K562 (cell line): ENCODE results near the gene ZBP1. TPM values are rescaled to one million over a fixed set of nuclear protein-coding genes. Genes with fewer than 3 reads are reported as not detected.

Experiments used
- ATAC-seq: fragments of 200-7000 bp; cut with Tn5 transposase; 3 replicates; pipeline ENCODE4 v1.9.1; 2020; ENCODE audit warnings: moderate library complexity
- BruUV-seq: library from RNA; stranded (reverse); fragments of 400-500 nt; replicated peaks from 2 replicates; lab custom pipeline; 2021; lab: Mats Ljungman, UMichigan
- CTCF ChIA-PET: fragments of 300-600 bp; formaldehyde crosslinking; extraction: SDS; loops from one replicate; lab custom pipeline; 2021; ENCODE audit warnings: low intra/inter-chr PET ratio; lab: Yijun Ruan, JAX
- POLR2A ChIA-PET: fragments of 300-600, 350-650 bp; sonication (Branson Sonifier 250); formaldehyde crosslinking; extraction: SDS; loops from one replicate; lab custom pipeline; 2021; ENCODE audit warnings: antibody characterized with exemption, inconsistent platforms; lab: Yijun Ruan, JAX
- DNase-seq, 4 experiments: peaks; one replicate each; pipeline versions ENCODE4 v3.0.0 to v3.0.0-alpha.2; 2011 to 2018; ENCODE audit warnings: low spot score in 3 of 4, mixed read lengths in 3 of 4; ENCODE audit errors: extremely low read depth in 1 of 4
- FAIRE-seq: peaks from 2 replicates; lab custom pipeline; 2011; peaks lifted over from hg19 to GRCh38; lab: Jason Lieb, UNC
- H2AFZ ChIP-seq: 2 replicates; pipeline ENCODE4 v1.6.0; 2011; ENCODE audit warnings: low read depth, low read length, control low read depth, inconsistent platforms
- H3K27ac ChIP-seq: fragments of 200-600 bp; 3 replicates; pipeline ENCODE4 v1.8.0; 2011; ENCODE audit warnings: low read depth, mild to moderate bottlenecking, control low read depth, inconsistent platforms, low read length, moderate library complexity, mixed read lengths; ENCODE audit errors: extremely low read depth
- H3K27me3 ChIP-seq, 2 experiments: fragments of 300-600 bp in 1 of 2; 2 replicates in 1 of 2; 3 replicates in 1 of 2; pipeline versions ENCODE4 v1.6.0 to v1.8.0; 2011; ENCODE audit warnings: inconsistent platforms in 2 of 2, low read length in 2 of 2, mild to moderate bottlenecking in 1 of 2, mixed read lengths in 1 of 2, moderate library complexity in 1 of 2; ENCODE audit not compliant: control insufficient read depth in 2 of 2, insufficient read depth in 2 of 2
- H3K36me3 ChIP-seq: fragments of 300-600 bp; 3 replicates; pipeline ENCODE4 v1.8.0; 2011; ENCODE audit warnings: mild to moderate bottlenecking, low read length, inconsistent platforms; ENCODE audit not compliant: control insufficient read depth, insufficient read depth
- H3K4me1 ChIP-seq, 2 experiments: fragments of 200-600 bp in 1 of 2; replicated peaks in 1 of 2; 2 replicates in 1 of 2; 3 replicates in 1 of 2; pipeline versions ENCODE4 v1.5.1 to v1.8.0; 2011; ENCODE audit warnings: inconsistent platforms in 2 of 2, low read length in 2 of 2, mild to moderate bottlenecking in 1 of 2, mixed read lengths in 1 of 2, moderate library complexity in 1 of 2; ENCODE audit not compliant: control insufficient read depth in 2 of 2, insufficient read depth in 2 of 2
- H3K4me2 ChIP-seq: 2 replicates; pipeline ENCODE4 v1.6.1; 2011; ENCODE audit warnings: low read length, control low read depth, inconsistent platforms, mixed read lengths; ENCODE audit not compliant: insufficient read depth
- H3K4me3 ChIP-seq: fragments of 200-600 bp; sonication (generic), shearing (Covaris generic); 2 replicates; pipeline ENCODE4 v1.5.1; 2016; ENCODE audit warnings: control low read depth, inconsistent platforms
- H3K79me2 ChIP-seq: fragments of 200-600 bp; 3 replicates; pipeline ENCODE4 v1.8.0; 2011; ENCODE audit warnings: low read length, inconsistent platforms; ENCODE audit not compliant: control insufficient read depth, insufficient read depth
- H3K9ac ChIP-seq, 2 experiments: 2 replicates each; pipeline versions ENCODE4 v1.6.0 to v1.6.1; 2011; ENCODE audit warnings: low read depth in 2 of 2, low read length in 2 of 2, control low read depth in 1 of 2, inconsistent platforms in 1 of 2, mild to moderate bottlenecking in 1 of 2, mixed read lengths in 1 of 2; ENCODE audit not compliant: insufficient read depth in 1 of 2
- H3K9me1 ChIP-seq: one replicate; pipeline ENCODE4 v1.6.0; 2011; ENCODE audit warnings: inconsistent platforms, mild to moderate bottlenecking, low read length, moderate library complexity; ENCODE audit not compliant: control insufficient read depth, insufficient read depth
- H3K9me3 ChIP-seq: replicated peaks from 2 replicates; pipeline ENCODE4 v1.5.1; 2011; ENCODE audit warnings: low read depth, low read length, inconsistent platforms; ENCODE audit not compliant: control insufficient read depth, insufficient read depth
- H4K20me1 ChIP-seq: replicated peaks from 2 replicates; pipeline ENCODE4 v1.6.1; 2011; ENCODE audit warnings: low read length, inconsistent platforms, mixed read lengths; ENCODE audit not compliant: control insufficient read depth, insufficient read depth
- ARID3B ChIP-seq: fragments of 250-450 bp; sonication (Bioruptor Pico); IDR thresholded peaks from 2 replicates; pipeline ENCODE4 v1.4.0; 2020; ENCODE audit warnings: borderline replicate concordance
- E2F6 ChIP-seq, 2 experiments: IDR thresholded peaks; 2 replicates each; pipeline ENCODE4 v1.6.1; 2011; ENCODE audit warnings: borderline replicate concordance in 1 of 2, control low read depth in 1 of 2, low read depth in 1 of 2, low read length in 1 of 2, mild to moderate bottlenecking in 1 of 2, mixed read lengths in 1 of 2, moderate library complexity in 1 of 2; ENCODE audit not compliant: insufficient read depth in 1 of 2, insufficient read length in 1 of 2, poor library complexity in 1 of 2, severe bottlenecking in 1 of 2; ENCODE audit errors: extremely low read depth in 1 of 2
- ELF2 ChIP-seq: fragments of 250-450 bp; sonication (Bioruptor Pico); IDR thresholded peaks from 2 replicates; pipeline ENCODE4 v1.5.0; 2021; ENCODE audit warnings: mild to moderate bottlenecking
- GTF2E2 ChIP-seq: fragments of 200-800 bp; sonication (Bioruptor generic); IDR thresholded peaks from 2 replicates; pipeline ENCODE4 v1.6.1; 2016; ENCODE audit warnings: missing genetic modification characterization, missing compliant biosample characterization
- KLF6 ChIP-seq: fragments of 250-450 bp; sonication (Bioruptor Pico); IDR thresholded peaks from 2 replicates; pipeline ENCODE4 v1.4.0; 2020; ENCODE audit warnings: mild to moderate bottlenecking, moderate library complexity, borderline replicate concordance
- MAFG ChIP-seq: fragments of 450-650 bp; conservative IDR thresholded peaks from 2 replicates; pipeline ENCODE4 v1.6.1; 2016; ENCODE audit warnings: missing genetic modification characterization, missing compliant biosample characterization
- TCF3 ChIP-seq: sonication (generic); formaldehyde crosslinking; IDR thresholded peaks from 2 replicates; pipeline ENCODE4 v1.4.0; 2020; ENCODE audit warnings: mild to moderate bottlenecking, missing genetic modification reagents
- TFE3 ChIP-seq: fragments of 450-650 bp; formaldehyde crosslinking; IDR thresholded peaks from 2 replicates; pipeline ENCODE4 v1.4.0; 2020; ENCODE audit warnings: mild to moderate bottlenecking, mixed read lengths
- TRIM24 ChIP-seq, 2 experiments: fragments of 450-650 bp; IDR thresholded peaks; 2 replicates each; pipeline ENCODE4 v1.6.1; 2016
- ZEB2 ChIP-seq: fragments of 450-650 bp; IDR thresholded peaks from 2 replicates; pipeline ENCODE4 v1.6.1; 2016
- ZNF184 ChIP-seq: sonication (generic); formaldehyde crosslinking; IDR thresholded peaks from 2 replicates; pipeline ENCODE4 v1.5.0; 2020; ENCODE audit warnings: missing genetic modification reagents
- ZNF395 ChIP-seq: fragments of 200-800 bp; sonication (Bioruptor generic); IDR thresholded peaks from 2 replicates; pipeline ENCODE4 v1.6.1; 2017; ENCODE audit warnings: missing genetic modification characterization, missing compliant biosample characterization
- ZNF655 ChIP-seq: fragments of 250-450 bp; sonication (Bioruptor Pico); IDR thresholded peaks from 2 replicates; pipeline ENCODE4 v1.5.0; 2021
- WGBS: fragments of 100-300 bp; shearing (Covaris generic); methylation state at CpG from one replicate; pipeline ENCODE4 v1.1.6; 2016; ENCODE audit warnings: low coverage, mixed read lengths; ENCODE audit not compliant: insufficient coverage; ENCODE audit errors: missing lambda C conversion rate; 5-methylcytosine and 5-hydroxymethylcytosine counted together
- in situ Hi-C: fragments of 300-500 bp; cut with MboI; formaldehyde crosslinking; loops from 4 replicates; pipeline ENCODE4 v1.15.0; 2018; ENCODE audit warnings: inconsistent platforms, mixed read lengths
- intact Hi-C: fragments of 100-400 bp; cut with micrococcal nuclease; formaldehyde crosslinking; loops from 2 replicates; pipeline ENCODE4 v1.14.2; 2022
- polyA plus RNA-seq, 8 experiments: library from polyadenylated mRNA; depleted of rRNA in 4 of 8; stranded (reverse) in 5 of 8; unstranded in 3 of 8; fragments of >200 nt; fragmentation: Nextera tagmentation in 2 of 8; fragmentation: Illumina TruSeq in 1 of 8; extraction: Ambion mirVana in 2 of 8; extraction: Trizol in 1 of 8; gene quantifications; 2 replicates each; pipeline versions ENCODE4 v1.2.1 to v1.2.3, GENCODE V29; 2011 to 2014; ENCODE audit warnings: inconsistent platforms in 1 of 8, missing spikeins in 1 of 8
- total RNA-seq, 7 experiments: library from RNA; depleted of rRNA in 6 of 7; stranded (reverse); fragments of >200 nt in 6 of 7; fragmentation: Illumina TruSeq in 2 of 7; extraction: Trizol in 2 of 7; gene quantifications; 2 replicates each; pipeline versions ENCODE4 v1.2.1 to v1.2.3, GENCODE V29; 2011 to 2021; ENCODE audit warnings: low replicate concordance in 1 of 7

Gene ZBP1
- total and polyA plus RNA-seq, 9 of the 15 experiments (the other 6 are each of a cell fraction or from before 2014, with no cell fraction given) = not detected

- ChIA-PET POLR2A (interaction anchor here (0.5 to 1.8 kb wide), 8 partner anchors 9 to 799 kb away, joined by 3 to 5 read pairs (median 4); partner anchors contain the start of gene PCK1), CTCF (no interaction called here)
- BruUV-seq = no TSS peak
- intact Hi-C loops = no loop called here
- H3K27ac ChIP-seq = no peak overlapping the region
- H3K36me3 ChIP-seq = no peaks in the 10 kb centered on the region
- peak overlapping the region; percentile 26; the same call in 1 of the 2 replicates for H3K4me2 ChIP-seq
- WGBS = 3% methylated on average over 9 of the region's 10 CpGs
- no peak overlapping the region for H2AFZ ChIP-seq
- FAIRE-seq (peak; percentile 80), DNase-seq (peak; percentile 45 to 76 (median 67)), ATAC-seq (peak; percentile 51)
- H3K4me1 ChIP-seq = peaks cover 30 to 42% of the 10 kb centered on the region in 2 experiments
- peaks cover 21 to 57% of the 10 kb centered on the region in 2 experiments; a peak in 4 of 5 replicates for H3K27me3 ChIP-seq
- H3K79me2 ChIP-seq = no peaks in the 10 kb centered on the region
- no peaks in the 10 kb centered on the region for H4K20me1 ChIP-seq
- H3K9ac ChIP-seq = peak overlapping the region in 1 of 2 experiments; percentile 75; a peak in 1 of 4 replicates
- no peaks in the 10 kb centered on the region for H3K9me1 ChIP-seq
- no peak overlapping the region for H3K4me3 ChIP-seq
- in situ Hi-C loops = no loop called here
- H3K9me3 ChIP-seq = no peaks in the 10 kb centered on the region
- TF ChIP-seq KLF6 (CRISPR knock-in tag) (no peak), ZNF395 (no peak), ELF2 (CRISPR knock-in tag) (no peak), TFE3 (CRISPR knock-in tag) (peak; percentile 23; the same call in 1 of the 2 replicates), GTF2E2 (tag) (no peak), ARID3B (CRISPR knock-in tag) (no peak), TCF3 (CRISPR knock-in tag) (peak; percentile 93), ZNF184 (no peak), ZNF655 (CRISPR knock-in tag) (no peak), MAFG (tag) (no peak), TRIM24 (IDR thresholded peaks at IDR 0.05) (peak in 1 of 2 experiments; percentile 49; a peak in 1 of 4 replicates), ZEB2 (no peak), E2F6 (IDR thresholded peaks at IDR 0.05; ENCODE audit: borderline replicate concordance in 1 of 2, extremely low read depth in 1 of 2, insufficient read depth in 1 of 2, insufficient read length in 1 of 2, low read depth in 1 of 2, low read length in 1 of 2, poor library complexity in 1 of 2, severe bottlenecking in 1 of 2) (no peak)
These were observed 42.3 kb downstream of the ZBP1 start for GRCh38 chr20:57577679-57578475.
